Thoracic aorta (tissue), 2 donors: ENCODE results near the gene IGSF6. TPM values are rescaled to one million over a fixed set of nuclear protein-coding genes. Genes with fewer than 3 reads are reported as not detected.

ENCODE experiments used
- ATAC-seq: fragments of 150-250 bp; one replicate; pipeline ENCODE4 v1.8.0; 2017; ENCODE audit warnings: low read depth; ENCODE audit not compliant: insufficient number of reproducible peaks, low FRiP score
- DNase-seq: peaks from one replicate; pipeline ENCODE4 v3.0.0-alpha.2; 2020; ENCODE audit warnings: low spot score
- H3K27ac ChIP-seq, 2 donors: fragments of 200-600 bp; sonication (generic); 1 replicate in 1 of 2; 2 replicates in 1 of 2; pipeline ENCODE4 v1.5.1; 2016; ENCODE audit warnings: mild to moderate bottlenecking in 2 of 2, moderate library complexity in 2 of 2
- H3K27me3 ChIP-seq: fragments of 200-600 bp; sonication (generic); replicated peaks from 2 replicates; pipeline ENCODE4 v1.6.0; 2016; ENCODE audit warnings: mild to moderate bottlenecking; ENCODE audit not compliant: insufficient read depth
- H3K36me3 ChIP-seq: fragments of 200-600 bp; sonication (generic); one replicate; pipeline ENCODE4 v1.5.1; 2016
- H3K4me1 ChIP-seq, 2 donors: fragments of 200-600 bp; sonication (generic); 1 replicate in 1 of 2; 2 replicates in 1 of 2; pipeline versions ENCODE4 v1.5.1 to v1.6.0; 2016; ENCODE audit warnings: low read depth in 2 of 2, mild to moderate bottlenecking in 1 of 2; ENCODE audit not compliant: control insufficient read depth in 1 of 2
- H3K4me3 ChIP-seq: fragments of 200-600 bp; sonication (generic); 2 replicates; pipeline ENCODE4 v1.5.1; 2016; ENCODE audit warnings: mild to moderate bottlenecking
- H3K9me3 ChIP-seq: fragments of 200-600 bp; sonication (generic); 2 replicates; pipeline ENCODE4 v1.5.1; 2016
- CTCF ChIP-seq: fragments of 200-600 bp; sonication (generic); IDR thresholded peaks from one replicate; pipeline ENCODE4 v1.5.1; 2019; ENCODE audit warnings: antibody characterized with exemption
- total RNA-seq, 2 donors: library from RNA; depleted of rRNA; stranded (reverse); fragments of >200 nt; gene quantifications; one replicate each; pipeline versions ENCODE4 v1.1.0 to v1.2.3, GENCODE V29; 2016

IGSF6 gene
- total RNA-seq, 2 donors from 2014 or later = 4.2 to 4.3 TPM

- no peak for TF ChIP-seq CTCF
- H3K36me3 ChIP-seq = no peaks in the 10 kb centered on the region
- H3K4me3 ChIP-seq = no peak overlapping the region
- H3K4me1 ChIP-seq = no peaks in the 10 kb centered on the region
- peaks cover 4% of the 10 kb centered on the region for H3K9me3 ChIP-seq
- no peaks in the 10 kb centered on the region for H3K27me3 ChIP-seq
- no peak overlapping the region for H3K27ac ChIP-seq
- ATAC-seq (no peak), DNase-seq (no peak)
Observed at GRCh38 chr16:21673469-21673868, 21.1 kb upstream of the IGSF6 start.

GRCh38 chr16:21667575-21667974, 15.2 kb upstream of the IGSF6 start:
- Histone ChIP-seq H3K9me3 (no peaks in the 10 kb centered on the region), H3K4me1 (peaks cover 5 to 6% of the 10 kb centered on the region in 2 donors), H3K4me3 (no peak overlapping the region), H3K27me3 (peaks cover 6% of the 10 kb centered on the region), H3K36me3 (no peaks in the 10 kb centered on the region), H3K27ac (no peak overlapping the region)
- DNase-seq = no peak
- no peak for TF ChIP-seq CTCF
- ATAC-seq = no peak

GRCh38 chr16:21666772-21667171, 14.4 kb upstream of the IGSF6 start:
- Histone ChIP-seq H3K27ac (no peak overlapping the region), H3K4me3 (no peak overlapping the region), H3K36me3 (no peaks in the 10 kb centered on the region), H3K27me3 (peaks cover 6% of the 10 kb centered on the region), H3K9me3 (no peaks in the 10 kb centered on the region), H3K4me1 (peaks cover 5 to 6% of the 10 kb centered on the region in 2 donors)
- ATAC-seq (no peak), DNase-seq (no peak)
- TF ChIP-seq CTCF = no peak

- Histone ChIP-seq H3K9me3 (no peaks in the 10 kb centered on the region), H3K27me3 (peaks cover 6% of the 10 kb centered on the region), H3K4me1 (peaks cover 5 to 6% of the 10 kb centered on the region in 2 donors), H3K36me3 (no peaks in the 10 kb centered on the region), H3K27ac (no peak overlapping the region), H3K4me3 (no peak overlapping the region)
- ATAC-seq (no peak), DNase-seq (no peak)
- TF ChIP-seq CTCF = no peak
Observed at GRCh38 chr16:21664801-21665492, 12.5 kb upstream of the IGSF6 start.

GRCh38 chr16:21663889-21664647, 11.7 kb upstream of the IGSF6 start, which contains the start of gene OTOA:
OTOA (plus strand) TSS chr16:21663968; CDS start chr16:21678515, 14,547 bp downstream.
- no peak for ATAC-seq
- peaks cover 5 to 6% of the 10 kb centered on the region in 2 donors for H3K4me1 ChIP-seq
- H3K9me3 ChIP-seq = no peaks in the 10 kb centered on the region
- peak within 1 kb of the TSS; percentile 64 for H3K4me3 ChIP-seq
- no peak within 1 kb of the TSS for H3K27ac ChIP-seq
- TF ChIP-seq CTCF = no peak
- no peak for DNase-seq
- peaks cover 6% of the 10 kb centered on the region for H3K27me3 ChIP-seq
- no peaks in the 10 kb centered on the region for H3K36me3 ChIP-seq
